T-helper 22 cell (primary cell): ENCODE data around the gene COG6.
A peak's percentile ranks its signal among the peaks of the same experiment; 100 is the strongest.

Experiments used
- DNase-seq: peaks from one replicate; pipeline ENCODE4 v3.0.0-alpha.2; 2020; ENCODE audit warnings: low read depth

The COG6 gene

GRCh38 chr13:39770221-39771090 lies 115.0 kb downstream of the COG6 start:
- DNase-seq = no peak

- DNase-seq = no peak
Observed at GRCh38 chr13:39773833-39774232, 118.4 kb downstream of the COG6 start.

- no peak for DNase-seq
Observed at GRCh38 chr13:39776439-39776838, 121.0 kb downstream of the COG6 start.

GRCh38 chr13:39777021-39777420 lies 121.6 kb downstream of the COG6 start:
- no peak for DNase-seq

DNA sequence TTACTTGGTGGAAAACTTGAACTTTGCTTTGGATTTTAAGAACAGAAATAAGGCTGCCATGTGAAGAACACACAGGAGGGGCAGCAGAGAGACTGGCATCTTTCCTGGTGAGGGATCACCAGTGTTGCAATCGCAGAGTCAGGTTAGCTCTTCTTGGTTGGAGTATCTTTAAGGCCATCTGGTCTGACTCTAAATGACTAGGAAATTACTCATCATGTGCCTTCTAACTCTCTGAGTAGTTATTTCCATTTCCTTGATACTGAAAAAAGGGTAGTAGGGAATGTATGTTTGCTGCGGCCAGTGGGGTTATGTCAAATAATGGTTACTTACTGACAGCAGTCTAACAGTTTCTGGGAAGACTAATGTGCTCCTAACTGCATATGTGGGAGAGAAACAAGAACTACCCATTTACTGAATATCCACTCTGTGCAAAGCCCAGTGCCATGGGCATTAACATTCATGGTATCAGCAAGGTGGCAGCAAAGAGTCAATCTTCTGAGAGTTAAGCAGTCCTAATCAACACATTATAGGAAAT lies 122.1 kb downstream of the COG6 start:
- no peak for DNase-seq

DNA sequence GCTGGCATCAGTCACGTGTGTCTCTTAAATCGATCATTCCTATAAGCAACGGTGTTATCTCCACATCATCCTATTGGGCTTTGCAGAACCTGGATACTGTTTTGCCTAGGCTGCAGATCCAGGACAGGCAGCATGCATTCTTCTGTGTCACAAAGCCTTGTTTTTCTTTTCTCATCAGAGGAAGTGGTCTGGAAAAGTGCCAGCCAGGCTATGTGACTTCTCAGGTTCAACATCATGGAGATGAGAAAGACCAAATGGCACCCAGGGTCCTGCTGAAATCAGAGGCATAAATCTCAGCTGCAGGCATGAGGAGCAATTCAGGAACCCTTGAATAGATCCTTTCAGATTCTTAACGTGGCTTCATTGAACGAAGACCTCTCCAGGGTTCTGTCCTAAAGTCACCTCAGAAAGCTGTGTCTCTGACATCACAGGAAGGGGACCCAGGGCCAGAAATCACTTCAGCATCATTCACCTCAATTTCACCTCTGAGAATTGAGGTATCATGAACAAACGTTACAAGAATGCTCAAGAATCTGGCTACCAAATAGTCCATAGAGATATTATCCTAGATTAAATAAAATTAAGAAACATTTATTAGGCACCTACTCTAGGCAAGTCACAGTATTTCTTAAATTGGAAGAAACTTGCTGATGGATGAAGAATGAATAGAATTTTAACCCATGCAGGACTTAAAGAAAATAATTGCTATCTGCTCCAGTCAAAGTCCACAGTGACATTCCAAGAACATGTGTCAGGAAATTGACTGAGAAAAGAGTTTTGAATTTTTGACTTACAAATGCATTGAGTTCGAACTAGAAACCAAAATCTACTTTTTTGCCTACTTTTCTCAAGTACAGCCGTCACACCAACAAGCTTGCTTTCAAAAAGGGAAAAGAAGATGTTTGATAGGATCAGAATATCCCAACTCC lies 124.1 kb downstream of the COG6 start:
- DNase-seq = peak; percentile 6

DNA sequence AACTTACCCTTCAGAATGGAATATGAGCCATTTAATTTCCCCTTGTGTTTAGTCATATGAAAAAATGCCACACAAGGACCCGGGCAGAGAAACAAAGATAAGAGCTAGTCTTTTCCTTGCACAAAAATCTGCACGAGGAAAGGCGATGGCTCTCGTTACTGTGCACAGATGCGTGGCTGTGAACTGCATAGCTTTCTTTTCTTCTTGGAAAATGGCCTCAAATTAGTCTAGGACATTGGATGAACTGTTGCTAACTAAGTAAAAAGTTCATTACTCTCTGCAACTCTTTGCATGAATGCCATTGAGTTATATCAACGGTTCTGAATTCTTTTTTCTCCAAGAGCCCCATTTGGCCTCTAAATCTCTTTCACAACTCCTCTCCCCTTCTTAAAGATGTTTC lies 125.2 kb downstream of the COG6 start:
- DNase-seq = no peak

GRCh38 chr13:39781381-39781780 lies 125.9 kb downstream of the COG6 start:
- no peak for DNase-seq

DNA sequence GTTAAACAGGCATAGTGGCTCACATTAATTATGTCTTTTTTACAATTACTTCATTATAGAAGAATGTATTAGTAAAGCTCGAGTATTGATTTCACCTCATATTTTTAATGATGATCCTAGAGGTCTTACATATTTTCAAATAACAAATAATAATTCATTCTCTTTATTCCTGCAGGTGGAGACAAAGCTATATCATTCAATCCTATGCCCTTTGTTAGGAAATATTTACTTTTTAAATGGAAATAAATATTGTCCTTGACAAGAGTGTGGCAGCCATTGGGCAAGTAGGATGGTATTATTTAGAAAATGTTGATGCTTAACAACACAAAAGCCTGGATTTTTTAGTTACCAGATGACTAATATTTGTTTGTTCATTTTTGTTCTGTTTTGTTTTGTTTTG lies 127.6 kb downstream of the COG6 start:
- DNase-seq = no peak

- DNase-seq = no peak
Observed at GRCh38 chr13:39784347-39784746, 128.9 kb downstream of the COG6 start.

- DNase-seq = no peak
Observed at GRCh38 chr13:39786091-39786490, 130.6 kb downstream of the COG6 start.

GRCh38 chr13:39787086-39787487 lies 131.6 kb downstream of the COG6 start:
- no peak for DNase-seq

DNA sequence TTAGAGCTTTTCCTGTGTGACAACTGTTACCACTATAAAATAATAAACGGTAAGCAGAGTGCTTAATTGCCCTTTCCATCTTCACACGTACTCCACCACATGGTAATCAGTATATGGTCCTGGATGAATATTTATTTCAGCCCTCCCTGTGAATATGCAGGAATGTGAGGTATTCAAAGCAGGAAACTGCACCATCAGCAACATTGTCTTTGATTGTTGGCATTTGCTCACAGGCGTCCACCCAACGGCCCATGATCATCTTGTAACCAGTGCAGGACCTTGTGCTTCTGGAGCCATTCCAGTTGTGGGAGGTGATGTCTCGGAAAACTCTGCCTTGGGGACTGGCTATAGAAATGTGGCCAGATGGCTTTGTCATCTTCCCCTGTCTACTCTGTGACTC lies 132.6 kb downstream of the COG6 start:
- DNase-seq = no peak

GRCh38 chr13:39789451-39789850 lies 134.0 kb downstream of the COG6 start:
- DNase-seq = no peak
